NCI-H128 (cell line): ENCODE data around the gene ADGRB3.
A peak's percentile ranks its signal among the peaks of the same experiment; 100 is the strongest.
"Not testable (repeated sequence)": the region's sequence is repeated elsewhere in the genome, so short reads cannot be mapped to it uniquely, and the experiment has no call there.

Experiments used
- DNase-seq: peaks from one replicate; lab custom pipeline; 2025; ENCODE audit not compliant: unreplicated experiment; lab: John Stamatoyannopoulos, UW

Gene ADGRB3

GRCh38 chr6:68778356-68779020 is 143.4 kb downstream of the ADGRB3 start:
- DNase-seq: peak; percentile 17

- DNase-seq: no peak
These were observed 144.3 kb downstream of the ADGRB3 start for GRCh38 chr6:68779366-68779765.

GRCh38 chr6:68790128-68790527 is 155.0 kb downstream of the ADGRB3 start:
- not testable (repeated sequence) for DNase-seq

- DNase-seq: not testable (repeated sequence)
These were observed 179.9 kb downstream of the ADGRB3 start for GRCh38 chr6:68814976-68815375.

GRCh38 chr6:68826501-68826900 is 191.4 kb downstream of the ADGRB3 start:
- no peak for DNase-seq

- DNase-seq: no peak
These were observed 199.5 kb downstream of the ADGRB3 start for GRCh38 chr6:68834551-68834950.

GRCh38 chr6:68838571-68838970 is 203.5 kb downstream of the ADGRB3 start:
- no peak for DNase-seq

GRCh38 chr6:68852791-68853190 is 217.7 kb downstream of the ADGRB3 start:
- DNase-seq: no peak

- no peak for DNase-seq
These were observed 224.2 kb downstream of the ADGRB3 start for GRCh38 chr6:68859233-68859632.

GRCh38 chr6:68868646-68869045 is 233.6 kb downstream of the ADGRB3 start:
- DNase-seq: no peak

GRCh38 chr6:68873236-68873635 is 238.2 kb downstream of the ADGRB3 start:
- no peak for DNase-seq

GRCh38 chr6:68874747-68875146 is 239.7 kb downstream of the ADGRB3 start:
- DNase-seq: no peak

- DNase-seq: no peak
These were observed 240.3 kb downstream of the ADGRB3 start for GRCh38 chr6:68875403-68875802.

GRCh38 chr6:68876792-68877493 is 241.9 kb downstream of the ADGRB3 start:
- no peak for DNase-seq

GRCh38 chr6:68880050-68880813 is 245.2 kb downstream of the ADGRB3 start:
- DNase-seq: no peak

- DNase-seq: not testable (repeated sequence)
These were observed 248.2 kb downstream of the ADGRB3 start for GRCh38 chr6:68883325-68883724.

- DNase-seq: no peak
These were observed 256.3 kb downstream of the ADGRB3 start for GRCh38 chr6:68891419-68891818.

- DNase-seq: no peak
These were observed 257.4 kb downstream of the ADGRB3 start for GRCh38 chr6:68892452-68892851.

- DNase-seq: no peak
These were observed 260.8 kb downstream of the ADGRB3 start for GRCh38 chr6:68895929-68896328.

GRCh38 chr6:68901044-68901443 is 266.0 kb downstream of the ADGRB3 start:
- no peak for DNase-seq

GRCh38 chr6:68911334-68911733 is 276.3 kb downstream of the ADGRB3 start:
- no peak for DNase-seq

- DNase-seq: no peak
These were observed 276.7 kb downstream of the ADGRB3 start for GRCh38 chr6:68911811-68912210.
